Vagina (tissue), 2 donors: ENCODE results near the gene ALKBH8.

Experiments used
- CTCF ChIP-seq, 3 experiments: fragments of 450-650 bp in 2 of 3; fragments of 200-600 bp in 1 of 3; sonication (generic) in 1 of 3; IDR thresholded peaks; one replicate each; pipeline ENCODE4 v1.5.1; 2017 to 2019; ENCODE audit warnings: antibody characterized with exemption in 3 of 3, mild to moderate bottlenecking in 2 of 3, moderate library complexity in 2 of 3
- POLR2AphosphoS5 ChIP-seq, 2 donors: sonication (generic); formaldehyde crosslinking; IDR thresholded peaks; one replicate each; pipeline ENCODE4 v1.9.0; 2017; ENCODE audit warnings: antibody characterized with exemption in 2 of 2, mild to moderate bottlenecking in 2 of 2, low read depth in 1 of 2; ENCODE audit not compliant: insufficient read depth in 1 of 2

GRCh38 chr11:107457205-107457557 lies 108.4 kb downstream of the ALKBH8 start:
- TF ChIP-seq CTCF (IDR thresholded peaks at IDR 0.05) (no peak), POLR2AphosphoS5 (IDR thresholded peaks at IDR 0.05; ENCODE audit: insufficient read depth in 1 of 2, low read depth in 1 of 2) (no peak)
